ENCODE results near the gene NSD2.

GRCh38 chr4:1928356-1929239 lies 57.4 kb downstream of the NSD2 start:
- TF ChIP-seq CTCF (optimal IDR thresholded peaks at IDR 0.05 in 1 of 3, IDR thresholded peaks at IDR 0.05 in 1 of 3, conservative IDR thresholded peaks at IDR 0.05 in 1 of 3; ENCODE audit: extremely low read depth in 1 of 3, insufficient read depth in 2 of 3, low read length in 3 of 3) (no peak), EZH2 (IDR thresholded peaks at IDR 0.05; ENCODE audit: low read length) (no peak)
